Ascending aorta (tissue), 2 donors: Measurements from ENCODE around the gene RHCE. TPM values are rescaled to one million over a fixed set of nuclear protein-coding genes. Genes with fewer than 3 reads are reported as not detected.
"Not testable (repeated sequence)": the region's sequence is repeated elsewhere in the genome, so short reads cannot be mapped to it uniquely, and the experiment has no call there.

ENCODE experiments used
- DNase-seq, 2 donors: peaks; one replicate each; pipeline ENCODE4 v3.0.0-alpha.2; 2019; ENCODE audit warnings: low spot score in 2 of 2
- H3K27ac ChIP-seq, 2 donors: fragments of 200-600 bp; sonication (generic); one replicate each; pipeline ENCODE4 v1.5.1; 2016 to 2017; ENCODE audit warnings: mild to moderate bottlenecking in 1 of 2
- H3K27me3 ChIP-seq: fragments of 200-600 bp; sonication (generic); one replicate; pipeline ENCODE4 v1.5.1; 2017
- H3K36me3 ChIP-seq, 2 donors: fragments of 200-600 bp; sonication (generic); one replicate each; pipeline ENCODE4 v1.5.1; 2016
- H3K4me1 ChIP-seq, 2 donors: fragments of 200-600 bp; sonication (generic); one replicate each; pipeline ENCODE4 v1.5.1; 2016 to 2017; ENCODE audit warnings: mild to moderate bottlenecking in 1 of 2
- H3K4me3 ChIP-seq, 2 donors: fragments of 200-600 bp; sonication (generic); one replicate each; pipeline ENCODE4 v1.5.1; 2016 to 2017; ENCODE audit warnings: mild to moderate bottlenecking in 1 of 2
- H3K9me3 ChIP-seq, 2 donors: fragments of 200-600 bp; sonication (generic); one replicate each; pipeline ENCODE4 v1.5.1; 2016
- CTCF ChIP-seq, 3 experiments: fragments of 200-600 bp in 2 of 3; fragments of 450-650 bp in 1 of 3; sonication (generic) in 2 of 3; IDR thresholded peaks; one replicate each; pipeline ENCODE4 v1.5.1; 2016 to 2019; ENCODE audit warnings: antibody characterized with exemption in 3 of 3, mild to moderate bottlenecking in 1 of 3, moderate library complexity in 1 of 3
- intact Hi-C: fragments of 100-400 bp; cut with DNase I; formaldehyde crosslinking; loops from one replicate; pipeline ENCODE4 v1.15.1; 2023
- total RNA-seq: library from RNA; depleted of rRNA; stranded (reverse); fragments of >200 nt; gene quantifications from one replicate; pipeline ENCODE4 v1.1.0, GENCODE V29; 2016

Gene RHCE
- total RNA-seq, 1 donor from 2014 or later, result not detected

GRCh38 chr1:25450891-25451290 is 30.3 kb upstream of the RHCE start:
- intact Hi-C loops, result no loop called here
- no peaks in the 10 kb centered on the region for H3K27me3 ChIP-seq
- no peak for TF ChIP-seq CTCF (IDR thresholded peaks at IDR 0.05)
- H3K27ac ChIP-seq, result no peak overlapping the region
- no peak for DNase-seq
- H3K9me3 ChIP-seq, result no peaks in the 10 kb centered on the region
- H3K4me1 ChIP-seq, result no peaks in the 10 kb centered on the region
- H3K4me3 ChIP-seq, result no peak overlapping the region
- H3K36me3 ChIP-seq, result peaks cover 12 to 22% of the 10 kb centered on the region in 2 donors

GRCh38 chr1:25447547-25447946 is 26.9 kb upstream of the RHCE start:
- H3K4me3 ChIP-seq, result no peak overlapping the region
- H3K36me3 ChIP-seq, result peaks cover 8% of the 10 kb centered on the region in 2 donors
- no peaks in the 10 kb centered on the region for H3K9me3 ChIP-seq
- intact Hi-C loops, result no loop called here
- H3K27ac ChIP-seq, result no peak overlapping the region
- H3K4me1 ChIP-seq, result no peaks in the 10 kb centered on the region
- H3K27me3 ChIP-seq, result no peaks in the 10 kb centered on the region
- no peak for TF ChIP-seq CTCF (IDR thresholded peaks at IDR 0.05)
- DNase-seq, result no peak

GRCh38 chr1:25445993-25446538 is 25.4 kb upstream of the RHCE start:
- peaks cover 8% of the 10 kb centered on the region in 2 donors for H3K36me3 ChIP-seq
- DNase-seq, result no peak
- H3K9me3 ChIP-seq, result no peaks in the 10 kb centered on the region
- H3K4me3 ChIP-seq, result no peak overlapping the region
- no peak for TF ChIP-seq CTCF (IDR thresholded peaks at IDR 0.05)
- no peaks in the 10 kb centered on the region for H3K4me1 ChIP-seq
- H3K27ac ChIP-seq, result no peak overlapping the region
- H3K27me3 ChIP-seq, result no peaks in the 10 kb centered on the region
- intact Hi-C loops, result no loop called here

GRCh38 chr1:25444604-25445003 is 24.0 kb upstream of the RHCE start:
- H3K27me3 ChIP-seq, DNase-seq, H3K36me3 ChIP-seq, H3K9me3 ChIP-seq, H3K27ac ChIP-seq, H3K4me3 ChIP-seq, H3K4me1 ChIP-seq, intact Hi-C loops: not testable (repeated sequence)

- no peak overlapping the region for H3K27ac ChIP-seq
- no peak for TF ChIP-seq CTCF (IDR thresholded peaks at IDR 0.05)
Measured at GRCh38 chr1:25443030-25443699, 22.5 kb upstream of the RHCE start.

GRCh38 chr1:25442178-25442577 is 21.6 kb upstream of the RHCE start:
- DNase-seq, result no peak
- H3K36me3 ChIP-seq, result no peaks in the 10 kb centered on the region
- H3K27ac ChIP-seq, result no peak overlapping the region
- TF ChIP-seq CTCF (IDR thresholded peaks at IDR 0.05), result no peak
- intact Hi-C loops, result no loop called here
- H3K27me3 ChIP-seq, result no peaks in the 10 kb centered on the region
- peaks cover 0 to 3% of the 10 kb centered on the region in 2 donors for H3K4me1 ChIP-seq
- no peak overlapping the region for H3K4me3 ChIP-seq
- H3K9me3 ChIP-seq, result no peaks in the 10 kb centered on the region

More at GRCh38 chr1:25443030-25443699, 22.5 kb upstream of the RHCE start:
- H3K36me3 ChIP-seq, result peaks cover 0 to 5% of the 10 kb centered on the region in 2 donors
- intact Hi-C loops, result no loop called here
- no peak overlapping the region for H3K4me3 ChIP-seq
- no peaks in the 10 kb centered on the region for H3K9me3 ChIP-seq
- H3K4me1 ChIP-seq, result peaks cover 0 to 3% of the 10 kb centered on the region in 2 donors
- H3K27me3 ChIP-seq, result no peaks in the 10 kb centered on the region
- DNase-seq, result no peak
